H1 (cell line): Measurements from ENCODE around the gene OR52K2. TPM values are rescaled to one million over a fixed set of nuclear protein-coding genes. Genes with fewer than 3 reads are reported as not detected.

Experiments used
- CHD7 ChIP-seq: fragments of 300-600 bp; sonication (generic); IDR thresholded peaks from 2 replicates; pipeline ENCODE4 v1.7.1; 2012; ENCODE audit warnings: low read length, moderate library complexity, mild to moderate bottlenecking, inconsistent platforms; ENCODE audit not compliant: insufficient replicate concordance
- CTBP2 ChIP-seq: IDR thresholded peaks from 2 replicates; pipeline ENCODE4 v1.7.0; 2011; ENCODE audit warnings: borderline replicate concordance, mild to moderate bottlenecking, moderate library complexity, mixed read lengths, low read length; ENCODE audit not compliant: insufficient read depth, insufficient read length
- SAP30 ChIP-seq: fragments of 300-600 bp; sonication (generic); IDR thresholded peaks from 2 replicates; pipeline ENCODE4 v1.7.1; 2012; ENCODE audit warnings: low read length, moderate library complexity, mild to moderate bottlenecking, inconsistent platforms; ENCODE audit not compliant: insufficient read depth, insufficient replicate concordance
- SIX5 ChIP-seq: IDR thresholded peaks from 2 replicates; pipeline ENCODE4 v1.6.1; 2011; ENCODE audit warnings: mild to moderate bottlenecking, low read depth, low read length
- polyA plus RNA-seq, 7 experiments: library from polyadenylated mRNA; depleted of rRNA in 3 of 7; stranded (reverse) in 5 of 7; unstranded in 2 of 7; fragments of >200 nt in 5 of 7; fragments of 200-250 nt in 2 of 7; gene quantifications; 1 replicate in 5 of 7; 2 replicates in 1 of 7; 4 replicates in 1 of 7; pipeline versions ENCODE4 v1.2.1 to v1.2.3, GENCODE V29; 2011 to 2013; ENCODE audit warnings: missing spikeins in 2 of 7, mixed read lengths in 2 of 7
- total RNA-seq: library from RNA; stranded (reverse); fragmentation: NEBNext Ultra II Directional; extraction: Animal tissue kit (Norgen Biotek cat#: 25700); gene quantifications from 2 replicates; pipeline ENCODE4 v1.2.1, GENCODE V29; 2021

OR52K2 gene
- total and polyA plus RNA-seq, 2 of the 8 experiments (the other 6 are each of a cell fraction or from before 2014, with no cell fraction given) = not detected

DNA sequence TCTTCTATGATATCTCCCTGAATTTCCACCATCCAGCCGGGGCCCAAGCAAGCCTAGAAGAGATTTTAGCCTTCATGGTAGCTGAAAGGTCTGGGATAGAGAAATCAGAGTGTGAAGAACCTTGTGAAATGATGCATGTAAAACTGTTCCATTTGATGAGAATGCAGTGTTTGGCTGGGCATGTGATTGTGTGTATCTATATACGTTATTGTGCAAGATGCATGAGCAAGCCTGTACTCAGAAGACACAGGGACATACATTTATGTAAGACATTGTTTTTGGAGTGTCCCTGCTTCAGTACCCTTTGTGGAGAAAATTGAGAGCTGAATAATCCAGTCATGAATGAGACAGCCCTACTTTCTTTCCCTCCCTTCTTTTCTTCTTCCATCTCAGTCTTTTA lies 15.2 kb upstream of the OR52K2 start (continued):
- TF ChIP-seq SAP30 = no peak
- no peak for TF ChIP-seq CHD7
- TF ChIP-seq CTBP2 = no peak
- TF ChIP-seq SIX5 = no peak
- TF ChIP-seq, all 59 proteins: peak for 0
